ENCODE data around the gene ENTREP1. TPM values are rescaled to one million over a fixed set of nuclear protein-coding genes. Genes with fewer than 3 reads are reported as not detected.
A peak's percentile ranks its signal among the peaks of the same experiment; 100 is the strongest.

Gene ENTREP1
- total RNA-seq, 1 donor from 2014 or later = 2.6 TPM

- Mint-ChIP-seq H3K27me3 (ENCODE audit: low read depth) (peaks cover 2% of the 10 kb centered on the region), H3K4me3 (no peak overlapping the region), H3K27ac (no peak overlapping the region), H3K36me3 (no peaks in the 10 kb centered on the region), H3K9me3 (peaks cover 4% of the 10 kb centered on the region), H3K4me1 (peaks cover 17% of the 10 kb centered on the region)
- no peak for TF ChIP-seq CTCF (IDR thresholded peaks at IDR 0.05; ENCODE audit: unreplicated experiment)
- no peak for DNase-seq (ENCODE audit: low spot score in 2 of 2, unreplicated experiment in 2 of 2)
Observed at GRCh38 chr9:69292078-69292477, 32.9 kb upstream of the ENTREP1 start.

- Mint-ChIP-seq H3K36me3 (no peaks in the 10 kb centered on the region), H3K4me1 (peaks cover 25% of the 10 kb centered on the region), H3K9me3 (peaks cover 4% of the 10 kb centered on the region), H3K27me3 (ENCODE audit: low read depth) (peaks cover 2% of the 10 kb centered on the region), H3K27ac (no peak overlapping the region), H3K4me3 (no peak overlapping the region)
- DNase-seq (ENCODE audit: low spot score in 2 of 2, unreplicated experiment in 2 of 2) = no peak
- no peak for TF ChIP-seq CTCF (IDR thresholded peaks at IDR 0.05; ENCODE audit: unreplicated experiment)
Observed at GRCh38 chr9:69293156-69293555, 31.9 kb upstream of the ENTREP1 start.

- H3K27me3 Mint-ChIP-seq (ENCODE audit: low read depth) = no peaks in the 10 kb centered on the region
- peak overlapping the region; percentile 76 for H3K27ac Mint-ChIP-seq
- H3K36me3 Mint-ChIP-seq = no peaks in the 10 kb centered on the region
- no peak overlapping the region for H3K4me3 Mint-ChIP-seq
- no peaks in the 10 kb centered on the region for H3K9me3 Mint-ChIP-seq
- no peak for TF ChIP-seq CTCF (IDR thresholded peaks at IDR 0.05; ENCODE audit: unreplicated experiment)
- no peak for DNase-seq (ENCODE audit: low spot score in 2 of 2, unreplicated experiment in 2 of 2)
- H3K4me1 Mint-ChIP-seq = peaks cover 38% of the 10 kb centered on the region
Observed at GRCh38 chr9:69295872-69296552, 29.0 kb upstream of the ENTREP1 start.

- TF ChIP-seq CTCF (IDR thresholded peaks at IDR 0.05; ENCODE audit: unreplicated experiment) = no peak
- H3K36me3 Mint-ChIP-seq = no peaks in the 10 kb centered on the region
- peak overlapping the region; percentile 26 for H3K27ac Mint-ChIP-seq
- H3K4me1 Mint-ChIP-seq = peaks cover 38% of the 10 kb centered on the region
- H3K27me3 Mint-ChIP-seq (ENCODE audit: low read depth) = no peaks in the 10 kb centered on the region
- DNase-seq (ENCODE audit: low spot score in 2 of 2, unreplicated experiment in 2 of 2) = no peak
- H3K9me3 Mint-ChIP-seq = no peaks in the 10 kb centered on the region
- no peak overlapping the region for H3K4me3 Mint-ChIP-seq
Observed at GRCh38 chr9:69297300-69297980, 27.6 kb upstream of the ENTREP1 start.

- Mint-ChIP-seq H3K36me3 (no peaks in the 10 kb centered on the region), H3K27me3 (ENCODE audit: low read depth) (no peaks in the 10 kb centered on the region), H3K4me1 (peaks cover 38% of the 10 kb centered on the region), H3K9me3 (no peaks in the 10 kb centered on the region), H3K27ac (no peak overlapping the region), H3K4me3 (no peak overlapping the region)
- TF ChIP-seq CTCF (IDR thresholded peaks at IDR 0.05; ENCODE audit: unreplicated experiment) = no peak
- DNase-seq (ENCODE audit: low spot score in 2 of 2, unreplicated experiment in 2 of 2) = no peak
Observed at GRCh38 chr9:69299315-69299714, 25.7 kb upstream of the ENTREP1 start.

Data from mesothelial cell of epicardium (in vitro differentiated cells).